Measurements from ENCODE around the gene OR10Z1. TPM values are rescaled to one million over a fixed set of nuclear protein-coding genes. Genes with fewer than 3 reads are reported as not detected.

OR10Z1 gene
- total RNA-seq, 1 donor, result not detected

GRCh38 chr1:158577561-158577960 is 27.5 kb upstream of the OR10Z1 start:
- DNase-seq (ENCODE audit: low read depth), result no peak
- no peak for TF ChIP-seq CTCF (IDR thresholded peaks at IDR 0.05; ENCODE audit: insufficient read depth, low read length)
- no peak overlapping the region for H3K4me3 ChIP-seq (ENCODE audit: low read depth, low read length)

GRCh38 chr1:158579733-158580132 is 25.3 kb upstream of the OR10Z1 start, which contains the start of gene OR10X1:
Gene OR10X1 (minus strand): TSS chr1:158579899. CDS start chr1:158579899, 0 bp downstream.
- no peak for TF ChIP-seq CTCF (IDR thresholded peaks at IDR 0.05; ENCODE audit: insufficient read depth, low read length)
- no peak within 1 kb of the TSS for H3K4me3 ChIP-seq (ENCODE audit: low read depth, low read length)
- DNase-seq (ENCODE audit: low read depth), result no peak

- DNase-seq (ENCODE audit: low read depth), result no peak
- no peak overlapping the region for H3K4me3 ChIP-seq (ENCODE audit: low read depth, low read length)
- no peak for TF ChIP-seq CTCF (IDR thresholded peaks at IDR 0.05; ENCODE audit: insufficient read depth, low read length)
Observed at GRCh38 chr1:158583962-158584361, 21.1 kb upstream of the OR10Z1 start.

GRCh38 chr1:158586942-158587341 is 18.1 kb upstream of the OR10Z1 start:
- no peak overlapping the region for H3K4me3 ChIP-seq (ENCODE audit: low read depth, low read length)
- TF ChIP-seq CTCF (IDR thresholded peaks at IDR 0.05; ENCODE audit: insufficient read depth, low read length), result no peak
- DNase-seq (ENCODE audit: low read depth), result no peak

- no peak for DNase-seq (ENCODE audit: low read depth)
- no peak overlapping the region for H3K4me3 ChIP-seq (ENCODE audit: low read depth, low read length)
- no peak for TF ChIP-seq CTCF (IDR thresholded peaks at IDR 0.05; ENCODE audit: insufficient read depth, low read length)
Observed at GRCh38 chr1:158600735-158601134, 4.3 kb upstream of the OR10Z1 start.

GRCh38 chr1:158607296-158607695 is 2.2 kb downstream of the OR10Z1 start:
- no peak for TF ChIP-seq CTCF (IDR thresholded peaks at IDR 0.05; ENCODE audit: insufficient read depth, low read length)
- H3K4me3 ChIP-seq (ENCODE audit: low read depth, low read length), result no peak overlapping the region
- DNase-seq (ENCODE audit: low read depth), result no peak

- TF ChIP-seq CTCF (IDR thresholded peaks at IDR 0.05; ENCODE audit: insufficient read depth, low read length), result no peak
- no peak for DNase-seq (ENCODE audit: low read depth)
- no peak overlapping the region for H3K4me3 ChIP-seq (ENCODE audit: low read depth, low read length)
Observed at GRCh38 chr1:158611916-158612315, 6.8 kb downstream of the OR10Z1 start.
